PC-9 (cell line): ENCODE measurements around the gene LRRC37B. TPM values are rescaled to one million over a fixed set of nuclear protein-coding genes. Genes with fewer than 3 reads are reported as not detected.

Experiments
- BruUV-seq: library from RNA; stranded (reverse); fragments of 400-500 nt; replicated peaks from 2 replicates; lab custom pipeline; 2021; lab: Mats Ljungman, UMichigan
- CTCF ChIA-PET: fragments of 300-600 bp; sonication (Branson Sonifier 250); formaldehyde crosslinking; loops from one replicate; lab custom pipeline; 2022; ENCODE audit warnings: antibody characterized with exemption; lab: Charles Lee
- POLR2A ChIA-PET: fragments of 300-600 bp; sonication (Branson Sonifier 250); formaldehyde crosslinking; loops from one replicate; lab custom pipeline; 2022; ENCODE audit warnings: antibody characterized with exemption; ENCODE audit not compliant: unreplicated experiment; lab: Charles Lee
- DNase-seq, 2 experiments: peaks; one replicate each; pipeline versions ENCODE4 v3.0.0 to v3.0.0-alpha.2; 2015 to 2022; ENCODE audit warnings: mixed read lengths in 1 of 2
- H2AFZ ChIP-seq: fragments of 200-600 bp; sonication (generic); 2 replicates; pipeline ENCODE4 v1.8.1; 2017; ENCODE audit warnings: antibody characterized with exemption
- H3F3A ChIP-seq: fragments of 200-600 bp; sonication (generic); 2 replicates; pipeline ENCODE4 v1.8.1; 2017; ENCODE audit warnings: antibody characterized with exemption, mild to moderate bottlenecking, low read depth; ENCODE audit not compliant: insufficient read depth
- H3K27ac ChIP-seq: fragments of 200-600 bp; sonication (generic); 2 replicates; pipeline ENCODE4 v1.6.1; 2016; ENCODE audit warnings: mixed run types
- H3K27me3 ChIP-seq: fragments of 200-600 bp; sonication (generic); 2 replicates; pipeline ENCODE4 v1.6.1; 2016; ENCODE audit warnings: low read depth, mixed run types; ENCODE audit not compliant: insufficient read depth
- H3K36me3 ChIP-seq: fragments of 200-600 bp; sonication (generic); 2 replicates; pipeline ENCODE4 v1.6.1; 2016; ENCODE audit warnings: low read depth, mixed run types
- H3K4me1 ChIP-seq: fragments of 200-600 bp; sonication (generic); replicated peaks from 2 replicates; pipeline ENCODE4 v1.6.1; 2016; ENCODE audit warnings: mixed run types; ENCODE audit not compliant: insufficient read depth
- H3K4me2 ChIP-seq: fragments of 200-600 bp; sonication (generic); 2 replicates; pipeline ENCODE4 v1.6.1; 2017; ENCODE audit warnings: mixed run types
- H3K4me3 ChIP-seq: fragments of 200-600 bp; sonication (generic); 2 replicates; pipeline ENCODE4 v1.6.1; 2016; ENCODE audit warnings: mixed run types
- H3K79me2 ChIP-seq: fragments of 200-600 bp; sonication (generic); 2 replicates; pipeline ENCODE4 v1.6.1; 2017; ENCODE audit warnings: low read depth, mixed run types
- H3K9me2 ChIP-seq: fragments of 200-600 bp; sonication (generic); 2 replicates; pipeline ENCODE4 v1.8.1; 2017; ENCODE audit warnings: mild to moderate bottlenecking; ENCODE audit not compliant: insufficient read depth
- H3K9me3 ChIP-seq: fragments of 200-600 bp; sonication (generic); 2 replicates; pipeline ENCODE4 v1.8.1; 2016; ENCODE audit warnings: low read depth; ENCODE audit not compliant: insufficient read depth
- H4K20me1 ChIP-seq: fragments of 200-600 bp; sonication (generic); 2 replicates; pipeline ENCODE4 v1.8.1; 2017; ENCODE audit not compliant: insufficient read depth
- EZH2 ChIP-seq: fragments of 200-600 bp; sonication (generic); IDR thresholded peaks from 2 replicates; pipeline ENCODE4 v1.8.0; 2017; ENCODE audit warnings: antibody characterized with exemption, low read depth
- intact Hi-C: fragments of 100-400 bp; cut with micrococcal nuclease; formaldehyde crosslinking; loops from one replicate; pipeline ENCODE4 v1.10.0; 2022; ENCODE audit not compliant: unreplicated experiment
- total RNA-seq: library from RNA; stranded (reverse); gene quantifications from 2 replicates; pipeline ENCODE4 v1.2.3, GENCODE V29; 2021

LRRC37B gene
- total RNA-seq, 1 experiment from 2014 or later: 13.8 TPM

GRCh38 chr17:32102646-32103186 lies 95.5 kb downstream of the LRRC37B start:
- H4K20me1 ChIP-seq: no peaks in the 10 kb centered on the region
- H3K36me3 ChIP-seq: no peaks in the 10 kb centered on the region
- intact Hi-C loops: no loop called here
- no peak for DNase-seq
- no peaks in the 10 kb centered on the region for H3K79me2 ChIP-seq
- H3K4me1 ChIP-seq: no peaks in the 10 kb centered on the region
- ChIA-PET CTCF (interaction anchor here (0.6 kb wide), 1 partner anchor 970 kb away, joined by 4 read pairs; no protein-coding TSS in a partner anchor), POLR2A (no interaction called here)
- TF ChIP-seq EZH2: no peak
- H2AFZ ChIP-seq: no peak overlapping the region
- H3K9me2 ChIP-seq: no peaks in the 10 kb centered on the region
- H3K4me3 ChIP-seq: no peak overlapping the region
- no peaks in the 10 kb centered on the region for H3K9me3 ChIP-seq
- BruUV-seq: no TSS peak
- H3F3A ChIP-seq: no peaks in the 10 kb centered on the region
- no peaks in the 10 kb centered on the region for H3K27me3 ChIP-seq
- no peak overlapping the region for H3K4me2 ChIP-seq
- no peak overlapping the region for H3K27ac ChIP-seq

Other genes with a start within 250 kb of the LRRC37B start
- gene COPRS, start 148.1 kb upstream of the LRRC37B start, total RNA-seq: 48.3 and 56.8 TPM in 2 replicates
- 55.2 and 67.8 TPM in 2 replicates for gene UTP6, start 105.7 kb upstream of the LRRC37B start, total RNA-seq
- gene SUZ12, start 70.4 kb upstream of the LRRC37B start, total RNA-seq: 20.1 and 27.0 TPM in 2 replicates
- gene RHOT1, start 135.1 kb downstream of the LRRC37B start, total RNA-seq: 20.4 and 28.3 TPM in 2 replicates